Smooth muscle cell (in vitro differentiated cells): ENCODE results near the gene MPP2. TPM values are rescaled to one million over a fixed set of nuclear protein-coding genes. Genes with fewer than 3 reads are reported as not detected.

ENCODE experiments used
- DNase-seq: peaks from one replicate; lab custom pipeline; 2025; ENCODE audit not compliant: unreplicated experiment; lab: John Stamatoyannopoulos, UW
- H2AFZ ChIP-seq: fragments of 200-600 bp; sonication (generic); 2 replicates; pipeline ENCODE4 v1.6.0; 2016; ENCODE audit warnings: antibody characterized with exemption, low read depth, mild to moderate bottlenecking
- H3F3A ChIP-seq: fragments of 200-600 bp; sonication (generic); 2 replicates; pipeline ENCODE4 v1.6.0; 2017; ENCODE audit warnings: antibody characterized with exemption, low read depth
- H3K27ac ChIP-seq: fragments of 200-600 bp; sonication (generic); 2 replicates; pipeline ENCODE4 v1.5.1; 2016; ENCODE audit warnings: low read depth, mild to moderate bottlenecking
- H3K27me3 ChIP-seq: fragments of 200-600 bp; sonication (generic); 2 replicates; pipeline ENCODE4 v1.6.1; 2016; ENCODE audit warnings: low read depth, mild to moderate bottlenecking
- H3K36me3 ChIP-seq: fragments of 200-600 bp; sonication (generic); 2 replicates; pipeline ENCODE4 v1.5.1; 2016; ENCODE audit warnings: low read depth
- H3K4me1 ChIP-seq: fragments of 200-600 bp; sonication (generic); 2 replicates; pipeline ENCODE4 v1.5.1; 2016; ENCODE audit warnings: low read depth
- H3K4me2 ChIP-seq: fragments of 200-600 bp; sonication (generic); 2 replicates; pipeline ENCODE4 v1.6.0; 2016; ENCODE audit warnings: mild to moderate bottlenecking
- H3K4me3 ChIP-seq: fragments of 200-600 bp; sonication (generic); 2 replicates; pipeline ENCODE4 v1.5.1; 2016; ENCODE audit warnings: mild to moderate bottlenecking
- H3K79me2 ChIP-seq: fragments of 200-600 bp; sonication (generic); 2 replicates; pipeline ENCODE4 v1.6.0; 2016; ENCODE audit warnings: low read depth, mild to moderate bottlenecking
- H3K9ac ChIP-seq: fragments of 200-600 bp; sonication (generic); 2 replicates; pipeline ENCODE4 v1.6.0; 2016; ENCODE audit warnings: low read depth
- H3K9me3 ChIP-seq: fragments of 200-600 bp; sonication (generic); replicated peaks from 2 replicates; pipeline ENCODE4 v1.5.1; 2016; ENCODE audit warnings: low read depth
- H4K20me1 ChIP-seq: fragments of 200-600 bp; sonication (generic); 2 replicates; pipeline ENCODE4 v1.6.0; 2016; ENCODE audit warnings: low read depth
- WGBS: methylation state at CpG from one replicate; pipeline ENCODE4 v1.1.7; 2016; ENCODE audit warnings: low lambda C conversion rate; 5-methylcytosine and 5-hydroxymethylcytosine counted together
- polyA plus RNA-seq: library from polyadenylated mRNA; unstranded; fragments of >200 nt; fragmentation: Nextera tagmentation; extraction: Ambion mirVana; gene quantifications from 2 replicates; pipeline ENCODE4 v1.2.1, GENCODE V29; 2016
- total RNA-seq: library from RNA; depleted of rRNA; stranded (reverse); fragments of >200 nt; gene quantifications from 2 replicates; pipeline ENCODE4 v1.2.3, GENCODE V29; 2014
- TF ChIP-seq, protein P1 (sequence below): fragments of 200-600 bp; sonication (generic); IDR thresholded peaks from 2 replicates; pipeline ENCODE4 v1.5.1; 2017; ENCODE audit warnings: borderline replicate concordance, mild to moderate bottlenecking, antibody characterized with exemption; ENCODE audit not compliant: insufficient read depth, poor library complexity, severe bottlenecking

Gene MPP2
- total and polyA plus RNA-seq, 2 experiments from 2014 or later: 15.4 to 19.4 TPM

- no peaks in the 10 kb centered on the region for H3K27me3 ChIP-seq
- WGBS: 65% methylated on average over 5 of the region's 5 CpGs
These were observed 15.3 kb downstream of the MPP2 start for GRCh38 chr17:43891851-43892646.

GRCh38 chr17:43890240-43890639 lies 17.1 kb downstream of the MPP2 start:
- Histone ChIP-seq H3K4me3 (no peak overlapping the region), H3K27me3 (no peaks in the 10 kb centered on the region), H3K79me2 (no peaks in the 10 kb centered on the region), H3K9me3 (no peaks in the 10 kb centered on the region), H3K9ac (no peak overlapping the region), H2AFZ (no peak overlapping the region), H4K20me1 (peaks cover 47% of the 10 kb centered on the region), H3F3A (no peaks in the 10 kb centered on the region), H3K27ac (no peak overlapping the region), H3K4me2 (no peak overlapping the region), H3K4me1 (no peaks in the 10 kb centered on the region), H3K36me3 (no peaks in the 10 kb centered on the region)
- TF ChIP-seq, protein P1, sequence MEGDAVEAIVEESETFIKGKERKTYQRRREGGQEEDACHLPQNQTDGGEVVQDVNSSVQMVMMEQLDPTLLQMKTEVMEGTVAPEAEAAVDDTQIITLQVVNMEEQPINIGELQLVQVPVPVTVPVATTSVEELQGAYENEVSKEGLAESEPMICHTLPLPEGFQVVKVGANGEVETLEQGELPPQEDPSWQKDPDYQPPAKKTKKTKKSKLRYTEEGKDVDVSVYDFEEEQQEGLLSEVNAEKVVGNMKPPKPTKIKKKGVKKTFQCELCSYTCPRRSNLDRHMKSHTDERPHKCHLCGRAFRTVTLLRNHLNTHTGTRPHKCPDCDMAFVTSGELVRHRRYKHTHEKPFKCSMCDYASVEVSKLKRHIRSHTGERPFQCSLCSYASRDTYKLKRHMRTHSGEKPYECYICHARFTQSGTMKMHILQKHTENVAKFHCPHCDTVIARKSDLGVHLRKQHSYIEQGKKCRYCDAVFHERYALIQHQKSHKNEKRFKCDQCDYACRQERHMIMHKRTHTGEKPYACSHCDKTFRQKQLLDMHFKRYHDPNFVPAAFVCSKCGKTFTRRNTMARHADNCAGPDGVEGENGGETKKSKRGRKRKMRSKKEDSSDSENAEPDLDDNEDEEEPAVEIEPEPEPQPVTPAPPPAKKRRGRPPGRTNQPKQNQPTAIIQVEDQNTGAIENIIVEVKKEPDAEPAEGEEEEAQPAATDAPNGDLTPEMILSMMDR: no peak
- WGBS: 95% methylated on average over 1 of the region's 1 CpG
- no peak for DNase-seq

More at GRCh38 chr17:43891851-43892646, 15.3 kb downstream of the MPP2 start:
- TF ChIP-seq, protein P1: no peak
- Histone ChIP-seq H4K20me1 (peaks cover 54% of the 10 kb centered on the region), H3K36me3 (no peaks in the 10 kb centered on the region), H3K27ac (no peak overlapping the region), H2AFZ (no peak overlapping the region), H3K4me1 (no peaks in the 10 kb centered on the region), H3K4me3 (no peak overlapping the region), H3K9ac (no peak overlapping the region), H3K9me3 (no peaks in the 10 kb centered on the region), H3F3A (no peaks in the 10 kb centered on the region), H3K79me2 (no peaks in the 10 kb centered on the region), H3K4me2 (no peak overlapping the region)
- DNase-seq: no peak

DNA sequence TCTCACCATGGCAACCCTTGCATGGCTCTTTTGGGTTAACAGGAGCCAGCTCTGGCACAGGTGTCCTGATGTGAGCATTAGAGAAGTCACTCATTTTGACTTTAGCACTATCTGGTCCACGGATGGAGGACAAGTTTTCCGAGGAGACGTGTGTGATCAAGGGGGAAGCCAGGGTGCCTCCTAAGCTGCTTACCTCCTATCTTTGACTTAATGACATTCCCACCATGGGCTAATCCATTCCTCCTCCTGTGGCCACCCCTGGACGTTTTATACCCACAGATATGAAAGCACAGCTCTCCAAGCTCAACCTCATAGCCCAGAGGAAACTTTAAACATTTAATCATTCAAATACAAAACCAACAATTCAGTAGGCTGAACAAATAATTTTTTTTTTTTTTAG lies 18.8 kb downstream of the MPP2 start:
- no peaks in the 10 kb centered on the region for H3K9me3 ChIP-seq
- no peaks in the 10 kb centered on the region for H3K27me3 ChIP-seq
- no peak overlapping the region for H2AFZ ChIP-seq
- WGBS: 86% methylated on average over 4 of the region's 4 CpGs
- no peaks in the 10 kb centered on the region for H3K36me3 ChIP-seq
- no peak overlapping the region for H3K9ac ChIP-seq
- no peak for DNase-seq
- TF ChIP-seq, protein P1: no peak
- peaks cover 35% of the 10 kb centered on the region for H4K20me1 ChIP-seq
- no peaks in the 10 kb centered on the region for H3K79me2 ChIP-seq
- H3F3A ChIP-seq: no peaks in the 10 kb centered on the region
- no peaks in the 10 kb centered on the region for H3K4me1 ChIP-seq
- no peak overlapping the region for H3K4me2 ChIP-seq
- no peak overlapping the region for H3K4me3 ChIP-seq
- H3K27ac ChIP-seq: no peak overlapping the region
